Gastrocnemius medialis (tissue), 4 donors: Measurements from ENCODE around the gene ZNF646.

ENCODE experiments used
- CTCF ChIP-seq, 5 experiments: fragments of 450-650 bp in 3 of 5; fragments of 200-600 bp in 2 of 5; sonication (generic) in 2 of 5; IDR thresholded peaks in 4 of 5; conservative IDR thresholded peaks in 1 of 5; 1 replicate in 4 of 5; 2 replicates in 1 of 5; pipeline ENCODE4 v1.5.1; 2016 to 2019; ENCODE audit warnings: antibody characterized with exemption in 5 of 5, mild to moderate bottlenecking in 3 of 5, moderate library complexity in 3 of 5
- POLR2A ChIP-seq, 2 donors: fragments of 450-650 bp; IDR thresholded peaks; one replicate each; pipeline ENCODE4 v1.6.1; 2017; ENCODE audit warnings: antibody characterized with exemption in 2 of 2, mild to moderate bottlenecking in 2 of 2, moderate library complexity in 2 of 2

DNA sequence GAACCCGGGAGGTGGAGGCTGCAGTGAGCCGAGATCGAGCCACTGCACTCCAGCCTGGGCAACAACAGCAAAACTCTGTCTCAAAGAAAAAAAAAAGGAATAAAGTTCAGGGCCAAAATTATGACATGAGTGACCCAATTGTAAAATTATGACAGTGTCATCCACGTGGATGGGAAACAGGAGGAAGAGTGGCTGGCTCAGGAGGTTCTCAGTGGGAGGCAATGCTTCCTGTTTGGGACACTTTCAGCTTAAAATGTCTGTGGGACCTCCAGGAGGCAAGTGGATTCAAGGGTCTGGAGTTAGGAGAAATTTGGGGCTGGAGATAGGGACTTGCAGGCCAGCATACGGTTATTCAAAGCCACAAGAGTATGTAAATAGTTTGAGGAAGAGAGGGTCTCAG is 48.9 kb upstream of the ZNF646 start:
- TF ChIP-seq CTCF (IDR thresholded peaks at IDR 0.05 in 4 of 5, conservative IDR thresholded peaks at IDR 0.05 in 1 of 5) (no peak), POLR2A (IDR thresholded peaks at IDR 0.05) (no peak)
